ENCODE data around the gene PDCD5. TPM values are rescaled to one million over a fixed set of nuclear protein-coding genes. Genes with fewer than 3 reads are reported as not detected.

Gene PDCD5
- polyA plus RNA-seq, 1 of the 3 experiments (the other 2 are of a cell fraction) = 188 TPM

DNA sequence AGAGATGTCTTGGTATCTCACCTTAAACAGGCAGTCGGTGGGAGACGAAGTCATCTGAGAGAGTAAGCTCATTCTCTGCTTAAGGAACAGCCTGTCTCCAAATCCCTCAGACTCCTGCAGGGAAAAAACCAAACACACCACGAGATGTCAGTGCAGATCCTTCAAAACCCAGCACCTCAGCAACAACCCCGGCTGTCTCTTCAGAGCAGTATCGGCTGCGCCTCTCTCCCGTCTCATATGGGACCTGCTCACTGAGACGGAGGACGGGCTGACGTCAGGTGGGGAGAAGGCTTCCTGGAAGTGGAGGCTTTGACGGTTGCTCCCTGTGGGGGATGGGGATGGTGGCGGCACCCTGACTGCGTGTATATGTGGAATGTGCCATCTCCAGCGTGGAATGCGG, 50.4 kb downstream of the PDCD5 start (continued):
- TF ChIP-seq FOSL2 (IDR thresholded peaks at IDR 0.05; ENCODE audit: borderline replicate concordance, low read depth) = no peak
- TF ChIP-seq, protein P1, sequence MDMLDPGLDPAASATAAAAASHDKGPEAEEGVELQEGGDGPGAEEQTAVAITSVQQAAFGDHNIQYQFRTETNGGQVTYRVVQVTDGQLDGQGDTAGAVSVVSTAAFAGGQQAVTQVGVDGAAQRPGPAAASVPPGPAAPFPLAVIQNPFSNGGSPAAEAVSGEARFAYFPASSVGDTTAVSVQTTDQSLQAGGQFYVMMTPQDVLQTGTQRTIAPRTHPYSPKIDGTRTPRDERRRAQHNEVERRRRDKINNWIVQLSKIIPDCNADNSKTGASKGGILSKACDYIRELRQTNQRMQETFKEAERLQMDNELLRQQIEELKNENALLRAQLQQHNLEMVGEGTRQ (IDR thresholded peaks at IDR 0.05; ENCODE audit: borderline replicate concordance, low read depth, low read length) = no peak
- TF ChIP-seq EP300 (IDR thresholded peaks at IDR 0.05; ENCODE audit: borderline replicate concordance in 1 of 2, low read depth in 1 of 2, low read length in 1 of 2) = no peak
- no peak for TF ChIP-seq EZH2phosphoT487 (IDR thresholded peaks at IDR 0.05; ENCODE audit: borderline replicate concordance, low read depth)
- no peak for TF ChIP-seq CHD2 (IDR thresholded peaks at IDR 0.05; ENCODE audit: low read length, partially characterized antibody)
- TF ChIP-seq, protein P2, sequence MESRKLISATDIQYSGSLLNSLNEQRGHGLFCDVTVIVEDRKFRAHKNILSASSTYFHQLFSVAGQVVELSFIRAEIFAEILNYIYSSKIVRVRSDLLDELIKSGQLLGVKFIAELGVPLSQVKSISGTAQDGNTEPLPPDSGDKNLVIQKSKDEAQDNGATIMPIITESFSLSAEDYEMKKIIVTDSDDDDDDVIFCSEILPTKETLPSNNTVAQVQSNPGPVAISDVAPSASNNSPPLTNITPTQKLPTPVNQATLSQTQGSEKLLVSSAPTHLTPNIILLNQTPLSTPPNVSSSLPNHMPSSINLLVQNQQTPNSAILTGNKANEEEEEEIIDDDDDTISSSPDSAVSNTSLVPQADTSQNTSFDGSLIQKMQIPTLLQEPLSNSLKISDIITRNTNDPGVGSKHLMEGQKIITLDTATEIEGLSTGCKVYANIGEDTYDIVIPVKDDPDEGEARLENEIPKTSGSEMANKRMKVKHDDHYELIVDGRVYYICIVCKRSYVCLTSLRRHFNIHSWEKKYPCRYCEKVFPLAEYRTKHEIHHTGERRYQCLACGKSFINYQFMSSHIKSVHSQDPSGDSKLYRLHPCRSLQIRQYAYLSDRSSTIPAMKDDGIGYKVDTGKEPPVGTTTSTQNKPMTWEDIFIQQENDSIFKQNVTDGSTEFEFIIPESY (IDR thresholded peaks at IDR 0.05; ENCODE audit: borderline replicate concordance, low read depth) = no peak

Small RNA genes lying within 50 kb of the gene (small RNA-seq; reads per million reads assigned to genes)
- 0 to 3.3 (median 0) reads per million in 7 experiments for gene SNORA68B

Other genes starting within 250 kb of the PDCD5 start
- 6.8 and 9.1 TPM in 2 replicates for gene ZNF507, start 235.6 kb upstream of the PDCD5 start, polyA plus RNA-seq (2012; rRNA removed)
- 23.3 and 25.2 TPM in 2 replicates for gene DPY19L3, start 175.4 kb upstream of the PDCD5 start, polyA plus RNA-seq (2012; rRNA removed)
- 16.5 and 21.3 TPM in 2 replicates for gene ANKRD27, start 94.0 kb downstream of the PDCD5 start, polyA plus RNA-seq (2012; rRNA removed)
- 0.18 and 0.21 TPM in 2 replicates for gene RGS9BP, start 94.7 kb downstream of the PDCD5 start, polyA plus RNA-seq (2012; rRNA removed)
- gene NUDT19, start 110.6 kb downstream of the PDCD5 start, polyA plus RNA-seq (2012; rRNA removed) = 6.2 and 6.7 TPM in 2 replicates
- 0.05 and 0.08 TPM in 2 replicates for gene TDRD12, start 138.6 kb downstream of the PDCD5 start, polyA plus RNA-seq (2012; rRNA removed)